ENCODE results near the gene F11R.

GRCh38 chr1:161032409-161032808 lies 11.5 kb upstream of the F11R start:
- TF ChIP-seq CTCF (conservative IDR thresholded peaks at IDR 0.05; ENCODE audit: low read length): no peak
- TF ChIP-seq EZH2phosphoT487 (IDR thresholded peaks at IDR 0.05; ENCODE audit: borderline replicate concordance, low read depth, low read length): no peak

Data from OCI-LY7 (cell line).